Cardiac fibroblast (primary cell): Measurements from ENCODE around the gene HMGXB4.

ENCODE experiments used
- DNase-seq, 2 donors: peaks; one replicate each; pipeline versions ENCODE4 v3.0.0 to v3.0.0-alpha.2; 2010; ENCODE audit warnings: low read depth in 2 of 2
- H3K4me3 ChIP-seq, 2 donors: replicated peaks in 1 of 2; 1 replicate in 1 of 2; 2 replicates in 1 of 2; pipeline ENCODE4 v1.5.1; 2011; ENCODE audit warnings: low read depth in 2 of 2, low read length in 2 of 2, mild to moderate bottlenecking in 2 of 2, moderate library complexity in 1 of 2
- CTCF ChIP-seq: IDR thresholded peaks from one replicate; pipeline ENCODE4 v1.5.1; 2011; ENCODE audit warnings: low read depth, mild to moderate bottlenecking, low read length, inconsistent platforms

Gene HMGXB4

GRCh38 chr22:35318346-35319215 is 61.3 kb downstream of the HMGXB4 start:
- no peak overlapping the region for H3K4me3 ChIP-seq
- TF ChIP-seq CTCF, result no peak
- DNase-seq, result no peak

GRCh38 chr22:35319244-35319985 is 62.1 kb downstream of the HMGXB4 start:
- no peak overlapping the region for H3K4me3 ChIP-seq
- no peak for DNase-seq
- TF ChIP-seq CTCF, result no peak

GRCh38 chr22:35322126-35322525 is 64.8 kb downstream of the HMGXB4 start:
- no peak overlapping the region for H3K4me3 ChIP-seq
- TF ChIP-seq CTCF, result no peak
- no peak for DNase-seq

- no peak for DNase-seq
- no peak for TF ChIP-seq CTCF
- no peak overlapping the region for H3K4me3 ChIP-seq
Observed at GRCh38 chr22:35322893-35323292, 65.6 kb downstream of the HMGXB4 start.

- no peak overlapping the region for H3K4me3 ChIP-seq
- no peak for TF ChIP-seq CTCF
- DNase-seq, result no peak
Observed at GRCh38 chr22:35323305-35323704, 66.0 kb downstream of the HMGXB4 start.

GRCh38 chr22:35324067-35324466 is 66.8 kb downstream of the HMGXB4 start:
- TF ChIP-seq CTCF, result no peak
- no peak for DNase-seq

More at GRCh38 chr22:35324067-35324466, 66.8 kb downstream of the HMGXB4 start:
- no peak overlapping the region for H3K4me3 ChIP-seq
